Keratinocyte (primary cell): ENCODE data around the gene CCNY.

Experiments used
- CTCF ChIP-seq, 3 experiments: IDR thresholded peaks in 1 of 3; conservative IDR thresholded peaks in 1 of 3; optimal IDR thresholded peaks in 1 of 3; 2 replicates in 2 of 3; 3 replicates in 1 of 3; pipeline versions ENCODE3 to v1.5.1; 2011; ENCODE audit warnings: low read length in 3 of 3, mild to moderate bottlenecking in 3 of 3, moderate library complexity in 2 of 3, control low read depth in 1 of 3, inconsistent platforms in 1 of 3; ENCODE audit not compliant: insufficient read depth in 2 of 3; ENCODE audit errors: extremely low read depth in 1 of 3
- EZH2 ChIP-seq: IDR thresholded peaks from one replicate; pipeline ENCODE4 v1.6.1; 2012; ENCODE audit warnings: inconsistent platforms, mild to moderate bottlenecking, low read length, moderate library complexity

GRCh38 chr10:35481413-35481812 lies 145.1 kb downstream of the CCNY start:
- TF ChIP-seq CTCF (optimal IDR thresholded peaks at IDR 0.05 in 1 of 3, IDR thresholded peaks at IDR 0.05 in 1 of 3, conservative IDR thresholded peaks at IDR 0.05 in 1 of 3; ENCODE audit: extremely low read depth in 1 of 3, insufficient read depth in 2 of 3, low read length in 3 of 3) (no peak), EZH2 (no peak)
